Neural progenitor cell (in vitro differentiated cells): ENCODE data around the gene GDF10. TPM values are rescaled to one million over a fixed set of nuclear protein-coding genes. Genes with fewer than 3 reads are reported as not detected.

ENCODE experiments used
- DNase-seq: peaks from one replicate; pipeline ENCODE4 v3.0.0-alpha.2; 2016; ENCODE audit warnings: low spot score
- H2AFZ ChIP-seq: fragments of 200-600 bp; sonication (generic); replicated peaks from 2 replicates; pipeline ENCODE4 v1.6.1; 2016; ENCODE audit warnings: antibody characterized with exemption
- H3F3A ChIP-seq: fragments of 200-600 bp; sonication (generic); 2 replicates; pipeline ENCODE4 v1.6.1; 2016; ENCODE audit warnings: antibody characterized with exemption, low read depth
- H3K27ac ChIP-seq: fragments of 200-600 bp; sonication (generic); 2 replicates; pipeline ENCODE4 v1.5.1; 2016; ENCODE audit warnings: mild to moderate bottlenecking
- H3K27me3 ChIP-seq: fragments of 200-600 bp; sonication (generic); 2 replicates; pipeline ENCODE4 v1.6.1; 2016; ENCODE audit warnings: mild to moderate bottlenecking, moderate library complexity
- H3K36me3 ChIP-seq: fragments of 200-600 bp; sonication (generic); 2 replicates; pipeline ENCODE4 v1.5.1; 2016
- H3K4me1 ChIP-seq: fragments of 200-600 bp; sonication (generic); 2 replicates; pipeline ENCODE4 v1.6.1; 2016; ENCODE audit warnings: mixed run types
- H3K4me2 ChIP-seq: fragments of 200-600 bp; sonication (generic); 2 replicates; pipeline ENCODE4 v1.6.1; 2016
- H3K4me3 ChIP-seq: fragments of 200-600 bp; sonication (generic); 2 replicates; pipeline ENCODE4 v1.5.1; 2016
- H3K79me2 ChIP-seq: fragments of 200-600 bp; sonication (generic); 2 replicates; pipeline ENCODE4 v1.6.1; 2016; ENCODE audit warnings: low read depth
- H3K9ac ChIP-seq: fragments of 200-600 bp; sonication (generic); 2 replicates; pipeline ENCODE4 v1.6.1; 2016
- H3K9me3 ChIP-seq: fragments of 200-600 bp; sonication (generic); 2 replicates; pipeline ENCODE4 v1.5.1; 2016; ENCODE audit warnings: low read depth
- H4K20me1 ChIP-seq: fragments of 200-600 bp; sonication (generic); 2 replicates; pipeline ENCODE4 v1.6.1; 2016; ENCODE audit warnings: low read depth
- H3K27ac Mint-ChIP-seq: 3 replicates; pipeline ENCODE4 v1.8.0; 2021; ENCODE audit warnings: mixed read lengths
- H3K27me3 Mint-ChIP-seq: 2 replicates; pipeline ENCODE4 v1.8.0; 2022; ENCODE audit warnings: low read depth, mild to moderate bottlenecking, inconsistent platforms, moderate library complexity, mixed read lengths; ENCODE audit not compliant: insufficient read depth
- H3K36me3 Mint-ChIP-seq: 3 replicates; pipeline ENCODE4 v1.8.0; 2021; ENCODE audit warnings: mixed read lengths
- H3K4me1 Mint-ChIP-seq: 3 replicates; pipeline ENCODE4 v1.8.0; 2021; ENCODE audit warnings: mixed read lengths
- H3K4me3 Mint-ChIP-seq: 3 replicates; pipeline ENCODE4 v1.8.0; 2021; ENCODE audit warnings: mild to moderate bottlenecking, moderate library complexity, mixed read lengths
- H3K9me3 Mint-ChIP-seq: 3 replicates; pipeline ENCODE4 v1.8.0; 2020; ENCODE audit warnings: mixed read lengths
- EZH2 ChIP-seq: fragments of 200-600 bp; sonication (generic); IDR thresholded peaks from 2 replicates; pipeline ENCODE4 v1.6.1; 2017; ENCODE audit warnings: antibody characterized with exemption, mild to moderate bottlenecking, moderate library complexity
- EZH2phosphoT487 ChIP-seq: fragments of 200-600 bp; sonication (generic); IDR thresholded peaks from 2 replicates; pipeline ENCODE4 v1.6.1; 2017; ENCODE audit warnings: antibody characterized with exemption
- total RNA-seq: library from RNA; depleted of rRNA; stranded (reverse); fragments of >200 nt; gene quantifications from 2 replicates; pipeline ENCODE4 v1.2.3, GENCODE V29; 2015; ENCODE audit warnings: low replicate concordance
- TF ChIP-seq, protein P1 (sequence below): fragments of 200-600 bp; sonication (generic); IDR thresholded peaks from 2 replicates; pipeline ENCODE4 v1.5.1; 2017; ENCODE audit warnings: antibody characterized with exemption, mild to moderate bottlenecking

The GDF10 gene
- total RNA-seq, 1 donor from 2014 or later: 0.28 TPM

GRCh38 chr10:47279276-47279675 lies 20.7 kb upstream of the GDF10 start:
- H3K4me2 ChIP-seq: no peak overlapping the region
- H3K27me3 ChIP-seq: no peaks in the 10 kb centered on the region
- H3K79me2 ChIP-seq: no peaks in the 10 kb centered on the region
- no peaks in the 10 kb centered on the region for H4K20me1 ChIP-seq
- no peaks in the 10 kb centered on the region for H3K36me3 ChIP-seq
- H3F3A ChIP-seq: peaks cover 13% of the 10 kb centered on the region
- Mint-ChIP-seq H3K36me3 (no peaks in the 10 kb centered on the region), H3K4me1 (peaks cover 6% of the 10 kb centered on the region), H3K27me3 (peaks cover 6% of the 10 kb centered on the region), H3K9me3 (peaks cover 1% of the 10 kb centered on the region), H3K27ac (no peak overlapping the region), H3K4me3 (no peak overlapping the region)
- peaks cover 12% of the 10 kb centered on the region for H3K4me1 ChIP-seq
- no peak for TF ChIP-seq EZH2phosphoT487
- TF ChIP-seq, protein P1, sequence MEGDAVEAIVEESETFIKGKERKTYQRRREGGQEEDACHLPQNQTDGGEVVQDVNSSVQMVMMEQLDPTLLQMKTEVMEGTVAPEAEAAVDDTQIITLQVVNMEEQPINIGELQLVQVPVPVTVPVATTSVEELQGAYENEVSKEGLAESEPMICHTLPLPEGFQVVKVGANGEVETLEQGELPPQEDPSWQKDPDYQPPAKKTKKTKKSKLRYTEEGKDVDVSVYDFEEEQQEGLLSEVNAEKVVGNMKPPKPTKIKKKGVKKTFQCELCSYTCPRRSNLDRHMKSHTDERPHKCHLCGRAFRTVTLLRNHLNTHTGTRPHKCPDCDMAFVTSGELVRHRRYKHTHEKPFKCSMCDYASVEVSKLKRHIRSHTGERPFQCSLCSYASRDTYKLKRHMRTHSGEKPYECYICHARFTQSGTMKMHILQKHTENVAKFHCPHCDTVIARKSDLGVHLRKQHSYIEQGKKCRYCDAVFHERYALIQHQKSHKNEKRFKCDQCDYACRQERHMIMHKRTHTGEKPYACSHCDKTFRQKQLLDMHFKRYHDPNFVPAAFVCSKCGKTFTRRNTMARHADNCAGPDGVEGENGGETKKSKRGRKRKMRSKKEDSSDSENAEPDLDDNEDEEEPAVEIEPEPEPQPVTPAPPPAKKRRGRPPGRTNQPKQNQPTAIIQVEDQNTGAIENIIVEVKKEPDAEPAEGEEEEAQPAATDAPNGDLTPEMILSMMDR: no peak
- TF ChIP-seq EZH2: no peak
- H3K27ac ChIP-seq: no peak overlapping the region
- no peak overlapping the region for H2AFZ ChIP-seq
- no peak overlapping the region for H3K4me3 ChIP-seq
- H3K9ac ChIP-seq: no peak overlapping the region
- no peak for DNase-seq
- H3K9me3 ChIP-seq: no peaks in the 10 kb centered on the region

DNA sequence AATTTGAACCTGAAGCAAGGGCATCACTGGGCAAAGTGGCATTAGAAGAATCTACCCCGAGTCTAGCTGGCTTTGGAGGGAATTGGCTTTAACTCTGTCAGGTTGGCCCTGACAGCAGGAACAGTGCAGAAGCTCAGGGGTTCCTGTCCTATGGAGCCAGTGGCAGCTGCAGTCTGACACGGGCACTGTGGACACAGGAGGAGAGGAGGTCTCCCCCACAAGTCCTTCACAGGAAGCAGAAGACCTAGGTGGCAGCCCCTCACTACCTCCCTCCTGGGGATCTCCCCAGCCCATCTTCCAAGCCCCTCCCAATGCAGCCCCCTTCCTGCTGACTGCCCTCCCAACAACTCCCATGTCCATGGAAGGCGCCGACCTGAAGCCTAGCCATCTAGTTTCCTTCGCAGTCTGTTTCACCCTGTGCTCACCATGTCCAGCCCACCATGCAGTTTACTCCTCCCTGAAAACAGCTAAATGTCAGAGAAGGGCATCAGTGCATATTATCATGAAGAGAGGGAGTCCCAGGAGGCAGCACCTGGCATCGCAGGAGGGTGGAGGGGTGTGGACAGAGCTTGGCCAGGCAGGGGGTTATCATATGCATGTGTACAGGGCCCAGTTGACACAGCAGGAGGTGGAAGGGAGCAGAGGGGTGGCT lies 17.9 kb upstream of the GDF10 start:
- Mint-ChIP-seq H3K36me3 (no peaks in the 10 kb centered on the region), H3K4me1 (peaks cover 12% of the 10 kb centered on the region), H3K9me3 (no peaks in the 10 kb centered on the region), H3K27ac (no peak overlapping the region), H3K4me3 (no peak overlapping the region), H3K27me3 (peaks cover 6% of the 10 kb centered on the region)
- Histone ChIP-seq H3K27ac (no peak overlapping the region), H3K79me2 (no peaks in the 10 kb centered on the region), H3K4me1 (no peaks in the 10 kb centered on the region), H3K9me3 (no peaks in the 10 kb centered on the region), H3K4me3 (no peak overlapping the region), H4K20me1 (no peaks in the 10 kb centered on the region), H2AFZ (no peak overlapping the region), H3K9ac (no peak overlapping the region), H3F3A (no peaks in the 10 kb centered on the region), H3K36me3 (no peaks in the 10 kb centered on the region), H3K4me2 (no peak overlapping the region), H3K27me3 (no peaks in the 10 kb centered on the region)
- no peak for TF ChIP-seq EZH2
- no peak for TF ChIP-seq EZH2phosphoT487
- TF ChIP-seq, protein P1: no peak
- no peak for DNase-seq

DNA sequence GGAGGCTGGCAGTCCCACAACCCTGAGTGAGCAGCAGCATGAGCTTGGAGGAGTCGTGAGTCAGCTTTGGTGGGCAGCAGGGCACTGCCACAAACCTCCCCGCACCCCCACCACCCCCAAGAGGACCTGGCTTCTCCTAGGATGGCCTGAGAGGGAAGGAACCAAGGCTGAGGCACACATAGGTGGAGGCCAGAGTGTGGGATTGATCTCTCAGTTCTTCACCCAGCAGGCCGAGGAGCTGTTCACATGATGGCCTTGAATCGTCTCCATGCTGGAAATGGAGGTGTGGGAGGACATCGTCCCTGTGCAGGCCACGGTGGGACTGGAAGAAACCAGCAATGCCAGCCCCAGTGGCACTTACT lies 17.4 kb upstream of the GDF10 start:
- H3K27ac ChIP-seq: no peak overlapping the region
- H3K79me2 ChIP-seq: no peaks in the 10 kb centered on the region
- H3K9ac ChIP-seq: no peak overlapping the region
- H3K36me3 ChIP-seq: no peaks in the 10 kb centered on the region
- no peaks in the 10 kb centered on the region for H3K9me3 ChIP-seq
- no peaks in the 10 kb centered on the region for H3F3A ChIP-seq
- H3K4me1 ChIP-seq: no peaks in the 10 kb centered on the region
- no peaks in the 10 kb centered on the region for H3K36me3 Mint-ChIP-seq
- no peaks in the 10 kb centered on the region for H3K27me3 ChIP-seq
- no peak overlapping the region for H3K4me2 ChIP-seq
- no peak overlapping the region for H3K4me3 ChIP-seq
- peaks cover 6% of the 10 kb centered on the region for H3K27me3 Mint-ChIP-seq
- no peak for TF ChIP-seq EZH2
- H4K20me1 ChIP-seq: no peaks in the 10 kb centered on the region
- H3K4me1 Mint-ChIP-seq: peaks cover 9% of the 10 kb centered on the region
- no peak overlapping the region for H2AFZ ChIP-seq
- no peaks in the 10 kb centered on the region for H3K9me3 Mint-ChIP-seq
- H3K4me3 Mint-ChIP-seq: no peak overlapping the region
- DNase-seq: no peak
- no peak overlapping the region for H3K27ac Mint-ChIP-seq

- no peak overlapping the region for H3K4me3 Mint-ChIP-seq
- Histone ChIP-seq H3K79me2 (no peaks in the 10 kb centered on the region), H3F3A (no peaks in the 10 kb centered on the region), H3K4me3 (no peak overlapping the region), H3K4me1 (no peaks in the 10 kb centered on the region), H2AFZ (no peak overlapping the region), H3K4me2 (no peak overlapping the region), H4K20me1 (no peaks in the 10 kb centered on the region), H3K27ac (no peak overlapping the region), H3K36me3 (no peaks in the 10 kb centered on the region), H3K9me3 (no peaks in the 10 kb centered on the region), H3K9ac (no peak overlapping the region), H3K27me3 (no peaks in the 10 kb centered on the region)
- no peak for TF ChIP-seq EZH2phosphoT487
- no peak for TF ChIP-seq EZH2
- TF ChIP-seq, protein P1: no peak
- H3K9me3 Mint-ChIP-seq: no peaks in the 10 kb centered on the region
- H3K4me1 Mint-ChIP-seq: peaks cover 9% of the 10 kb centered on the region
- H3K27ac Mint-ChIP-seq: no peak overlapping the region
- peaks cover 6% of the 10 kb centered on the region for H3K27me3 Mint-ChIP-seq
- no peak for DNase-seq
- no peaks in the 10 kb centered on the region for H3K36me3 Mint-ChIP-seq
Measured at GRCh38 chr10:47283101-47283630, 16.8 kb upstream of the GDF10 start.
